Subcutaneous adipose tissue (tissue), 4 donors: ENCODE data around the gene IL6ST. TPM values are rescaled to one million over a fixed set of nuclear protein-coding genes. Genes with fewer than 3 reads are reported as not detected.

Experiments used
- CTCF ChIP-seq: fragments of 450-650 bp; IDR thresholded peaks from one replicate; pipeline ENCODE4 v1.5.1; 2016; ENCODE audit warnings: low read depth, mild to moderate bottlenecking, control low read depth, antibody characterized with exemption, moderate library complexity
- total RNA-seq, 4 donors: library from RNA; depleted of rRNA; stranded (reverse); fragments of >200 nt; gene quantifications; one replicate each; pipeline ENCODE4 v1.1.0, GENCODE V29; 2016

Gene IL6ST
- total RNA-seq, 4 donors from 2014 or later: 445 to 681 (median 552) TPM

- no peak for TF ChIP-seq CTCF
Measured at GRCh38 chr5:55919625-55920024, 75.1 kb downstream of the IL6ST start.

- no peak for TF ChIP-seq CTCF
Measured at GRCh38 chr5:55918087-55919035, 76.4 kb downstream of the IL6ST start.

- TF ChIP-seq CTCF: no peak
Measured at GRCh38 chr5:55917402-55918086, 77.2 kb downstream of the IL6ST start.

- TF ChIP-seq CTCF: no peak
Measured at GRCh38 chr5:55916986-55917385, 77.8 kb downstream of the IL6ST start.

GRCh38 chr5:55915783-55916182, 79.0 kb downstream of the IL6ST start:
- TF ChIP-seq CTCF: no peak

- no peak for TF ChIP-seq CTCF
Measured at GRCh38 chr5:55914971-55915370, 79.8 kb downstream of the IL6ST start.
